Brain microvascular endothelial cell (primary cell): ENCODE data around the gene PRKCG.

Source experiments
- DNase-seq: peaks from one replicate; pipeline ENCODE4 v3.0.0-alpha.2; 2020
- H3K27ac ChIP-seq: fragments of 250-450 bp; sonication (Bioruptor Pico); 2 replicates; pipeline ENCODE4 v1.5.1; 2020; ENCODE audit warnings: mild to moderate bottlenecking, moderate library complexity
- H3K27me3 ChIP-seq: fragments of 250-450 bp; sonication (Bioruptor Pico); replicated peaks from 2 replicates; pipeline ENCODE4 v1.5.1; 2020; ENCODE audit warnings: mild to moderate bottlenecking
- H3K36me3 ChIP-seq: fragments of 250-450 bp; sonication (Bioruptor Pico); replicated peaks from 2 replicates; pipeline ENCODE4 v1.5.1; 2020; ENCODE audit warnings: mild to moderate bottlenecking
- H3K4me3 ChIP-seq: 2 replicates; pipeline ENCODE4 v1.5.1; 2011; ENCODE audit warnings: low read depth, mild to moderate bottlenecking, control low read depth, low read length, moderate library complexity
- in situ Hi-C: cut with HindIII; loops from 2 replicates; pipeline ENCODE4 v1.10.0; 2017; ENCODE audit warnings: low sequenced_read_pairs, low pct_ligation_motif_present
- TF ChIP-seq, protein P1 (sequence below): IDR thresholded peaks from 2 replicates; pipeline ENCODE4 v1.5.1; 2011; ENCODE audit warnings: low read depth, mild to moderate bottlenecking, moderate library complexity, low read length, control low read depth, inconsistent platforms; ENCODE audit errors: missing control alignments

Gene PRKCG

DNA sequence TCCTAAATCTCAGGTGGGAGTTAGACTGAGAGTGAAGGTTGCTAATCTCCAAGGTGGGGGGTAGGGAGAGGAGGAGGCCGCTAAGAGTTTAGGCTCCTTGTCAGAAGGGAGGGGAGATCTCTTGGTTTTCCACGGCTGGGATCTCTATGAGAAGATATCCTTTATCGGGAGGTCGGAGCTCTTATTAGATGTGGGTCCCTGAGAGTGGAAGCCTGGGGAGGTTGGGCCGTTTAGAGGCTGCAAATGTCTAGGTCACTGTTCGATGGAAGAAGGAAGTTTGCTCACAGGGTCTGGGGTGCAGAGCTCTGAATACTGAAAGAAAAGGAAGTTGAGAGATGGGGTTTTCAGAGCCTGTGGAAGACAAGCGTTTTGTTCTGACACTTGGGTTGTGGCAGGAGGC lies 10.5 kb upstream of the PRKCG start:
- in situ Hi-C loops = no loop called here
- H3K27me3 ChIP-seq = no peaks in the 10 kb centered on the region
- DNase-seq = no peak
- TF ChIP-seq, protein P1, sequence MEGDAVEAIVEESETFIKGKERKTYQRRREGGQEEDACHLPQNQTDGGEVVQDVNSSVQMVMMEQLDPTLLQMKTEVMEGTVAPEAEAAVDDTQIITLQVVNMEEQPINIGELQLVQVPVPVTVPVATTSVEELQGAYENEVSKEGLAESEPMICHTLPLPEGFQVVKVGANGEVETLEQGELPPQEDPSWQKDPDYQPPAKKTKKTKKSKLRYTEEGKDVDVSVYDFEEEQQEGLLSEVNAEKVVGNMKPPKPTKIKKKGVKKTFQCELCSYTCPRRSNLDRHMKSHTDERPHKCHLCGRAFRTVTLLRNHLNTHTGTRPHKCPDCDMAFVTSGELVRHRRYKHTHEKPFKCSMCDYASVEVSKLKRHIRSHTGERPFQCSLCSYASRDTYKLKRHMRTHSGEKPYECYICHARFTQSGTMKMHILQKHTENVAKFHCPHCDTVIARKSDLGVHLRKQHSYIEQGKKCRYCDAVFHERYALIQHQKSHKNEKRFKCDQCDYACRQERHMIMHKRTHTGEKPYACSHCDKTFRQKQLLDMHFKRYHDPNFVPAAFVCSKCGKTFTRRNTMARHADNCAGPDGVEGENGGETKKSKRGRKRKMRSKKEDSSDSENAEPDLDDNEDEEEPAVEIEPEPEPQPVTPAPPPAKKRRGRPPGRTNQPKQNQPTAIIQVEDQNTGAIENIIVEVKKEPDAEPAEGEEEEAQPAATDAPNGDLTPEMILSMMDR = no peak
- peaks cover 58% of the 10 kb centered on the region for H3K36me3 ChIP-seq
- H3K27ac ChIP-seq = no peak overlapping the region
- no peak overlapping the region for H3K4me3 ChIP-seq

DNA sequence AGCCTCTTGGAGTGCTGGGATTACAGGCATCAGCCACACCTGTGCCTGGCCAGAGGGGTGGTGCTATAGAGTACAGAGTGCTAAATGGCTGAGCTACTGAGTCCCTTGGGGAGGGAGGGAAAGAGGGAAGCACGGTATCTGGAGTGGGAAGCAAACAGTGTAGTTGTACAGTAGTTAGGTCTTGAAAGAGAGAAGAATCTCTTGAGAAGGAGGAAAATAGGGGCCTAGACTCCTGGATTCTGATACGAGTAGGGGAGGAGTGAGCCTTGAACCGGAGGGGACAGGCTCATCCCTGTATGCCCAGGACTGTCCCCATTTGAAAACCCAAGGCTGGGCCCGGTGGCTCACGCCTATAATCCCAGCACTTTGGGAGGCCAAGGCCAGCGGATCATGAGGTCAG lies 9.2 kb upstream of the PRKCG start:
- peaks cover 64% of the 10 kb centered on the region for H3K36me3 ChIP-seq
- TF ChIP-seq, protein P1 = no peak
- in situ Hi-C loops = no loop called here
- no peak for DNase-seq
- H3K4me3 ChIP-seq = no peak overlapping the region
- no peak overlapping the region for H3K27ac ChIP-seq
- H3K27me3 ChIP-seq = no peaks in the 10 kb centered on the region

DNA sequence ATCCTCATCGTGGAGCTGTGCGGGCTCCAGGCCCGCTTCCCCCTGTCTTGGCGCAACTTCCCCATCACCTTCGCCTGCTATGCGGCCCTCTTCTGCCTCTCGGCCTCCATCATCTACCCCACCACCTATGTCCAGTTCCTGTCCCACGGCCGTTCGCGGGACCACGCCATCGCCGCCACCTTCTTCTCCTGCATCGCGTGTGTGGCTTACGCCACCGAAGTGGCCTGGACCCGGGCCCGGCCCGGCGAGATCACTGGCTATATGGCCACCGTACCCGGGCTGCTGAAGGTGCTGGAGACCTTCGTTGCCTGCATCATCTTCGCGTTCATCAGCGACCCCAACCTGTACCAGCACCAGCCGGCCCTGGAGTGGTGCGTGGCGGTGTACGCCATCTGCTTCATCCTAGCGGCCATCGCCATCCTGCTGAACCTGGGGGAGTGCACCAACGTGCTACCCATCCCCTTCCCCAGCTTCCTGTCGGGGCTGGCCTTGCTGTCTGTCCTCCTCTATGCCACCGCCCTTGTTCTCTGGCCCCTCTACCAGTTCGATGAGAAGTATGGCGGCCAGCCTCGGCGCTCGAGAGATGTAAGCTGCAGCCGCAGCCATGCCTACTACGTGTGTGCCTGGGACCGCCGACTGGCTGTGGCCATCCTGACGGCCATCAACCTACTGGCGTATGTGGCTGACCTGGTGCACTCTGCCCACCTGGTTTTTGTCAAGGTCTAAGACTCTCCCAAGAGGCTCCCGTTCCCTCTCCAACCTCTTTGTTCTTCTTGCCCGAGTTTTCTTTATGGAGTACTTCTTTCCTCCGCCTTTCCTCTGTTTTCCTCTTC lies 8.0 kb upstream of the PRKCG start:
- no peak overlapping the region for H3K27ac ChIP-seq
- in situ Hi-C loops = no loop called here
- peaks cover 61% of the 10 kb centered on the region for H3K36me3 ChIP-seq
- TF ChIP-seq, protein P1 = no peak
- H3K27me3 ChIP-seq = no peaks in the 10 kb centered on the region
- H3K4me3 ChIP-seq = no peak overlapping the region
- no peak for DNase-seq

DNA sequence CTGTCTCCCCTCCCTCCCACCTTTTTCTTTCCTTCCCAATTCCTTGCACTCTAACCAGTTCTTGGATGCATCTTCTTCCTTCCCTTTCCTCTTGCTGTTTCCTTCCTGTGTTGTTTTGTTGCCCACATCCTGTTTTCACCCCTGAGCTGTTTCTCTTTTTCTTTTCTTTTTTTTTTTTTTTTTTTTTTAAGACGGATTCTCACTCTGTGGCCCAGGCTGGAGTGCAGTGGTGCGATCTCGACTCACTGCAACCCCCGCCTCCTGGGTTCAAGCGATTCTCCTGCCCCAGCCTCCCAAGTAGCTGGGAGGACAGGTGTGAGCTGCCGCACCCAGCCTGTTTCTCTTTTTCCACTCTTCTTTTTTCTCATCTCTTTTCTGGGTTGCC lies 7.4 kb upstream of the PRKCG start:
- TF ChIP-seq, protein P1 = no peak
- Histone ChIP-seq H3K27ac (no peak overlapping the region), H3K4me3 (no peak overlapping the region), H3K27me3 (no peaks in the 10 kb centered on the region), H3K36me3 (peaks cover 61% of the 10 kb centered on the region)
- no peak for DNase-seq
- in situ Hi-C loops = no loop called here

DNA sequence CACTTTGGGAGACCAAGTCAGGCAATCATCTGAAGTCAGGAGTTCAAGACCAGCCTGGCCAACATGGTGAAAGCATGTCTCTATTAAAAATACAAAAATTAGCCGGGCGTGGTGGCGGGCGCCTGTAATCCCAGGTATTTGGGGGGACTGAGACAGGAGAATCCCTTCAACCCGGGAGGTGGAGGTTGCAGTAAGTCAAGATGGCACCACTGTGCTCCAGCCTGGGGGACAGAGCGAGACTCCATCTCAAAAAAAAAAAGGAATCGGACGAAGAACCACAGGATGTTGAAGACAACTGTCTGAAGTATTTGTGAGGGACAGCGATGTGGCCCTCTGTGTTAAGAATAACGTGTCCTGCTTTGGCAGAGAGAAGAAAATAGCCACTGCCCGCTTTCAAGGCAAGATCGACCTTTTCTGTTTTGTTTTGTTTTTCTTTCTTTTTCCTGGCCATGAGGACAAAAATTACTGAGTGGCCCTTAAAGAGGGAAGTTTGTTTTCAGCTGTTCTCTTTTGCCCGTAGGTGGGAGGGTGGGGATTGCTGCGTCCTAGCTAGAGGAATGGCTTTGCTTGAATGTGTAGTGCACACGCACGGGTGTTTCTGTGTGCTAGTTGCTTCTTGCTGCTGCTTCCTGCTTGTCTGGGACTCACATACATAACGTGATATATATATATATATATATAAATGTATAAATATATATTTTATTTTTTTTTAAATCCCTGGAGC lies 6.2 kb upstream of the PRKCG start:
- Histone ChIP-seq H3K27ac (no peak overlapping the region), H3K27me3 (no peaks in the 10 kb centered on the region), H3K36me3 (peaks cover 57% of the 10 kb centered on the region), H3K4me3 (no peak overlapping the region)
- in situ Hi-C loops = no loop called here
- TF ChIP-seq, protein P1 = no peak
- DNase-seq = no peak
